Cardiac muscle cell (in vitro differentiated cells and primary cell): ENCODE results near the gene ERH. TPM values are rescaled to one million over a fixed set of nuclear protein-coding genes. Genes with fewer than 3 reads are reported as not detected.

Source experiments
- DNase-seq, 2 donors: peaks; one replicate each; pipeline versions ENCODE4 v3.0.0 to v3.0.0-alpha.2; 2010 to 2017; ENCODE audit warnings: low read depth in 1 of 2, low spot score in 1 of 2
- H3K27ac ChIP-seq: fragments of 200-600 bp; sonication (generic); 2 replicates; pipeline ENCODE4 v1.5.1; 2016
- H3K27me3 ChIP-seq: fragments of 200-600 bp; sonication (generic); 2 replicates; pipeline ENCODE4 v1.6.0; 2016; ENCODE audit warnings: control low read depth
- H3K36me3 ChIP-seq: fragments of 200-600 bp; sonication (generic); 2 replicates; pipeline ENCODE4 v1.5.1; 2016; ENCODE audit warnings: control low read depth
- H3K4me1 ChIP-seq: fragments of 200-600 bp; sonication (generic); 2 replicates; pipeline ENCODE4 v1.8.1; 2017; ENCODE audit warnings: low read depth, mild to moderate bottlenecking, mixed run types
- H3K4me3 ChIP-seq: fragments of 200-600 bp; sonication (generic); 2 replicates; pipeline ENCODE4 v1.5.1; 2016; ENCODE audit warnings: mild to moderate bottlenecking
- H3K9me3 ChIP-seq: fragments of 200-600 bp; sonication (generic); 2 replicates; pipeline ENCODE4 v1.5.1; 2017; ENCODE audit warnings: low read depth, mild to moderate bottlenecking, control low read depth
- CTCF ChIP-seq: IDR thresholded peaks from 2 replicates; pipeline ENCODE4 v1.5.1; 2012; ENCODE audit warnings: low read depth, mild to moderate bottlenecking, low read length
- polyA plus RNA-seq: library from polyadenylated mRNA; unstranded; fragments of >200 nt; fragmentation: Nextera tagmentation; extraction: Ambion mirVana; gene quantifications from 2 replicates; pipeline ENCODE4 v1.2.1, GENCODE V29; 2016
- total RNA-seq: library from RNA; depleted of rRNA; stranded (reverse); fragments of >200 nt; gene quantifications from 2 replicates; pipeline ENCODE4 v1.2.3, GENCODE V29; 2016

The ERH gene
- total and polyA plus RNA-seq, 2 experiments from 2014 or later, result 97.0 to 296 TPM

- DNase-seq, result no peak
These were observed 55.1 kb downstream of the ERH start for GRCh38 chr14:69342928-69343525.

GRCh38 chr14:69339426-69339825 is 58.7 kb downstream of the ERH start:
- no peaks in the 10 kb centered on the region for H3K9me3 ChIP-seq
- no peaks in the 10 kb centered on the region for H3K27me3 ChIP-seq
- DNase-seq, result no peak
- H3K27ac ChIP-seq, result no peak overlapping the region
- H3K4me3 ChIP-seq, result no peak overlapping the region
- no peak for TF ChIP-seq CTCF
- H3K36me3 ChIP-seq, result no peaks in the 10 kb centered on the region
- H3K4me1 ChIP-seq, result no peaks in the 10 kb centered on the region

More at GRCh38 chr14:69342928-69343525, 55.1 kb downstream of the ERH start:
- no peak for TF ChIP-seq CTCF
- Histone ChIP-seq H3K9me3 (no peaks in the 10 kb centered on the region), H3K36me3 (no peaks in the 10 kb centered on the region), H3K4me1 (no peaks in the 10 kb centered on the region), H3K27ac (no peak overlapping the region), H3K4me3 (no peak overlapping the region), H3K27me3 (no peaks in the 10 kb centered on the region)

GRCh38 chr14:69337984-69338383 is 60.1 kb downstream of the ERH start:
- no peaks in the 10 kb centered on the region for H3K9me3 ChIP-seq
- no peak overlapping the region for H3K27ac ChIP-seq
- H3K36me3 ChIP-seq, result no peaks in the 10 kb centered on the region
- no peaks in the 10 kb centered on the region for H3K4me1 ChIP-seq
- no peak for TF ChIP-seq CTCF
- no peak for DNase-seq
- H3K27me3 ChIP-seq, result no peaks in the 10 kb centered on the region
- H3K4me3 ChIP-seq, result no peak overlapping the region

- H3K36me3 ChIP-seq, result no peaks in the 10 kb centered on the region
These were observed 62.7 kb downstream of the ERH start for GRCh38 chr14:69335371-69335771.

GRCh38 chr14:69334576-69334975 is 63.5 kb downstream of the ERH start:
- H3K9me3 ChIP-seq, result no peaks in the 10 kb centered on the region

More at GRCh38 chr14:69335371-69335771, 62.7 kb downstream of the ERH start:
- Histone ChIP-seq H3K9me3 (no peaks in the 10 kb centered on the region), H3K4me1 (no peaks in the 10 kb centered on the region), H3K27me3 (no peaks in the 10 kb centered on the region), H3K27ac (no peak overlapping the region), H3K4me3 (no peak overlapping the region)
- DNase-seq, result no peak
- TF ChIP-seq CTCF, result no peak

More at GRCh38 chr14:69334576-69334975, 63.5 kb downstream of the ERH start:
- Histone ChIP-seq H3K36me3 (no peaks in the 10 kb centered on the region), H3K4me1 (no peaks in the 10 kb centered on the region), H3K27me3 (no peaks in the 10 kb centered on the region), H3K27ac (no peak overlapping the region), H3K4me3 (no peak overlapping the region)
- DNase-seq, result no peak
- no peak for TF ChIP-seq CTCF
